Hematopoietic multipotent progenitor cell treated with erythropoietin and hydrocortisone succinate and interleukin-3 and kit ligand, for 8 days (in vitro differentiated cells): ENCODE data around the gene RANBP10.
"Not testable (repeated sequence)": the region's sequence is repeated elsewhere in the genome, so short reads cannot be mapped to it uniquely, and the experiment has no call there.

Source experiments
- DNase-seq: peaks from one replicate; pipeline ENCODE4 v3.0.0-alpha.2; 2015

The RANBP10 gene

GRCh38 chr16:67708368-67708771 is 98.0 kb downstream of the RANBP10 start:
- no peak for DNase-seq

GRCh38 chr16:67707790-67708189 is 98.6 kb downstream of the RANBP10 start:
- no peak for DNase-seq

GRCh38 chr16:67707210-67707609 is 99.2 kb downstream of the RANBP10 start:
- DNase-seq = no peak

GRCh38 chr16:67704110-67704509 is 102.2 kb downstream of the RANBP10 start:
- DNase-seq = no peak

GRCh38 chr16:67703626-67704025 is 102.7 kb downstream of the RANBP10 start:
- no peak for DNase-seq

- DNase-seq = no peak
Measured at GRCh38 chr16:67702130-67702529, 104.2 kb downstream of the RANBP10 start.

- no peak for DNase-seq
Measured at GRCh38 chr16:67701420-67701819, 104.9 kb downstream of the RANBP10 start.

GRCh38 chr16:67699265-67699664 is 107.1 kb downstream of the RANBP10 start:
- DNase-seq = no peak

GRCh38 chr16:67697422-67698185 is 108.8 kb downstream of the RANBP10 start:
- no peak for DNase-seq

GRCh38 chr16:67694611-67695010 is 111.7 kb downstream of the RANBP10 start:
- no peak for DNase-seq

- not testable (repeated sequence) for DNase-seq
Measured at GRCh38 chr16:67693517-67694285, 112.7 kb downstream of the RANBP10 start.

- DNase-seq = no peak
Measured at GRCh38 chr16:67685388-67686112, 120.8 kb downstream of the RANBP10 start.

GRCh38 chr16:67683767-67684166 is 122.6 kb downstream of the RANBP10 start:
- DNase-seq = no peak

GRCh38 chr16:67679935-67680897 is 126.1 kb downstream of the RANBP10 start:
- no peak for DNase-seq

GRCh38 chr16:67678354-67679023 is 127.9 kb downstream of the RANBP10 start:
- DNase-seq = no peak

GRCh38 chr16:67677712-67678111 is 128.6 kb downstream of the RANBP10 start:
- no peak for DNase-seq

GRCh38 chr16:67676939-67677338 is 129.4 kb downstream of the RANBP10 start:
- no peak for DNase-seq

GRCh38 chr16:67676516-67676915 is 129.8 kb downstream of the RANBP10 start:
- no peak for DNase-seq

GRCh38 chr16:67675999-67676398 is 130.4 kb downstream of the RANBP10 start:
- no peak for DNase-seq

- DNase-seq = no peak
Measured at GRCh38 chr16:67675579-67675935, 130.8 kb downstream of the RANBP10 start.

- DNase-seq = no peak
Measured at GRCh38 chr16:67674851-67675578, 131.3 kb downstream of the RANBP10 start.
